ENCODE measurements around the gene KYNU.
"Not testable (repeated sequence)": the region's sequence is repeated elsewhere in the genome, so short reads cannot be mapped to it uniquely, and the experiment has no call there.

KYNU gene

GRCh38 chr2:142901780-142902179, 24.3 kb downstream of the KYNU start:
- H3K27ac ChIP-seq = no peak overlapping the region
- no peaks in the 10 kb centered on the region for H3K4me1 ChIP-seq (ENCODE audit: low read depth, poor library complexity, severe bottlenecking)
- no peaks in the 10 kb centered on the region for H3K36me3 ChIP-seq (ENCODE audit: insufficient read depth)

DNA sequence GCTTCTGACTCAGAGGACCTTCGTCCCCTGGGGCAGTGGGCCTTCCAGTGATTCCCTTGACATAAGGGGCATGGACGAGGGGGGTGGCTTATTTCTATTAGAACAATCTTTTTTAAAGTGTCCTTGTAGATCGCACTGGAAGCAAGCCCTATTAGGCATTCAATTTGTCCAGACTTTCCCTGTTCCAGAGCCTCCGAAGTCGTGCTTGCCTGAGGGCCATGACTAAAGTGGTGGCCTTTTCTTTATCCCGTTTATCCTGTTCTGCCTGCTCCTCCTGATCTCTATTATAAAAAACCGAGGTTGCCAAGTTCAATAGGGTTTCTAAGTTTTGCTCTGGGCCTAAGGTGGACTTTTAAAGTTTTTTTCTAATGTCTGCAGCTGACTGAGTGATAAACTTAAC, 26.3 kb downstream of the KYNU start:
- H3K27me3 ChIP-seq (ENCODE audit: insufficient read depth, low read depth); H3K9ac ChIP-seq; H2AFZ ChIP-seq (ENCODE audit: low read depth); H3K4me2 ChIP-seq; H3K4me3 ChIP-seq (IDR thresholded peaks at IDR 0.05; ENCODE audit: insufficient read depth, low read depth, low read length); H3K4me1 ChIP-seq (ENCODE audit: low read depth, poor library complexity, severe bottlenecking); H3K27ac ChIP-seq; H3K79me2 ChIP-seq (ENCODE audit: insufficient read depth, low read depth); H3K36me3 ChIP-seq (ENCODE audit: insufficient read depth); H4K20me1 ChIP-seq (ENCODE audit: insufficient read depth): not testable (repeated sequence)

More at GRCh38 chr2:142901780-142902179, 24.3 kb downstream of the KYNU start:
- Histone ChIP-seq H3K9ac (no peak overlapping the region), H2AFZ (ENCODE audit: low read depth) (no peak overlapping the region), H3K4me2 (no peak overlapping the region), H3K27me3 (ENCODE audit: insufficient read depth, low read depth) (no peaks in the 10 kb centered on the region), H3K4me3 (IDR thresholded peaks at IDR 0.05; ENCODE audit: insufficient read depth, low read depth, low read length) (no peak overlapping the region), H4K20me1 (ENCODE audit: insufficient read depth) (no peaks in the 10 kb centered on the region), H3K79me2 (ENCODE audit: insufficient read depth, low read depth) (no peaks in the 10 kb centered on the region)
- TF ChIP-seq, protein P1, sequence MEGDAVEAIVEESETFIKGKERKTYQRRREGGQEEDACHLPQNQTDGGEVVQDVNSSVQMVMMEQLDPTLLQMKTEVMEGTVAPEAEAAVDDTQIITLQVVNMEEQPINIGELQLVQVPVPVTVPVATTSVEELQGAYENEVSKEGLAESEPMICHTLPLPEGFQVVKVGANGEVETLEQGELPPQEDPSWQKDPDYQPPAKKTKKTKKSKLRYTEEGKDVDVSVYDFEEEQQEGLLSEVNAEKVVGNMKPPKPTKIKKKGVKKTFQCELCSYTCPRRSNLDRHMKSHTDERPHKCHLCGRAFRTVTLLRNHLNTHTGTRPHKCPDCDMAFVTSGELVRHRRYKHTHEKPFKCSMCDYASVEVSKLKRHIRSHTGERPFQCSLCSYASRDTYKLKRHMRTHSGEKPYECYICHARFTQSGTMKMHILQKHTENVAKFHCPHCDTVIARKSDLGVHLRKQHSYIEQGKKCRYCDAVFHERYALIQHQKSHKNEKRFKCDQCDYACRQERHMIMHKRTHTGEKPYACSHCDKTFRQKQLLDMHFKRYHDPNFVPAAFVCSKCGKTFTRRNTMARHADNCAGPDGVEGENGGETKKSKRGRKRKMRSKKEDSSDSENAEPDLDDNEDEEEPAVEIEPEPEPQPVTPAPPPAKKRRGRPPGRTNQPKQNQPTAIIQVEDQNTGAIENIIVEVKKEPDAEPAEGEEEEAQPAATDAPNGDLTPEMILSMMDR (conservative IDR thresholded peaks at IDR 0.05; ENCODE audit: low read depth, low read length) = no peak

DNA sequence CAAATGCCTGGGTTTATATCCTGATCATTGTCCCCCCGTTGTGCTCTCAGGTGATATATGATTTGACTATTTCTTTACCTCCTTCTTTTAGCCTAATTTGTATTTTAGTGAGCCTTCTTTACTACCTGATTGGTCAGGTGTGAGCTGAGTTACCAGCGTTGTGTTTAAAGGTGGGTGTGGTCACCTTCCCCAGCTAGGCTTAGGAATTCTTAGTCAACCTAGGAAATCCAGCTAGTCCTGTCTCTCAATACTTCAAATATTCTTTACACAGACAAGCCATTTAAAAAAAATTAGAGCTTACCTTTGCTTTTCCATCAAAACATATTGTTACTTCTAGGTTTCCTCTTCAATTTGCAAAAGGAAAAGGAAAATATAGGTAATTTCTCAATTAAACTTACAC, 30.2 kb downstream of the KYNU start:
- TF ChIP-seq, protein P1 (conservative IDR thresholded peaks at IDR 0.05; ENCODE audit: low read depth, low read length) = no peak
- H4K20me1 ChIP-seq (ENCODE audit: insufficient read depth) = no peaks in the 10 kb centered on the region
- no peak overlapping the region for H2AFZ ChIP-seq (ENCODE audit: low read depth)
- H3K4me2 ChIP-seq = no peak overlapping the region
- H3K27me3 ChIP-seq (ENCODE audit: insufficient read depth, low read depth) = no peaks in the 10 kb centered on the region
- H3K36me3 ChIP-seq (ENCODE audit: insufficient read depth) = no peaks in the 10 kb centered on the region
- no peaks in the 10 kb centered on the region for H3K4me1 ChIP-seq (ENCODE audit: low read depth, poor library complexity, severe bottlenecking)
- no peaks in the 10 kb centered on the region for H3K79me2 ChIP-seq (ENCODE audit: insufficient read depth, low read depth)
- H3K9ac ChIP-seq = no peak overlapping the region
- H3K4me3 ChIP-seq (IDR thresholded peaks at IDR 0.05; ENCODE audit: insufficient read depth, low read depth, low read length) = no peak overlapping the region
- no peak overlapping the region for H3K27ac ChIP-seq

GRCh38 chr2:142914507-142915313, 37.2 kb downstream of the KYNU start:
- no peak overlapping the region for H3K4me2 ChIP-seq
- no peak overlapping the region for H2AFZ ChIP-seq (ENCODE audit: low read depth)
- H3K27me3 ChIP-seq (ENCODE audit: insufficient read depth, low read depth) = no peaks in the 10 kb centered on the region
- no peaks in the 10 kb centered on the region for H4K20me1 ChIP-seq (ENCODE audit: insufficient read depth)
- TF ChIP-seq, protein P1 (conservative IDR thresholded peaks at IDR 0.05; ENCODE audit: low read depth, low read length) = no peak
- no peak overlapping the region for H3K4me3 ChIP-seq (IDR thresholded peaks at IDR 0.05; ENCODE audit: insufficient read depth, low read depth, low read length)
- no peaks in the 10 kb centered on the region for H3K4me1 ChIP-seq (ENCODE audit: low read depth, poor library complexity, severe bottlenecking)
- H3K27ac ChIP-seq = no peak overlapping the region
- no peaks in the 10 kb centered on the region for H3K36me3 ChIP-seq (ENCODE audit: insufficient read depth)
- H3K79me2 ChIP-seq (ENCODE audit: insufficient read depth, low read depth) = no peaks in the 10 kb centered on the region
- H3K9ac ChIP-seq = no peak overlapping the region

GRCh38 chr2:142915502-142915901, 38.0 kb downstream of the KYNU start:
- Histone ChIP-seq H3K27me3 (ENCODE audit: insufficient read depth, low read depth) (no peaks in the 10 kb centered on the region), H3K27ac (no peak overlapping the region), H3K79me2 (ENCODE audit: insufficient read depth, low read depth) (no peaks in the 10 kb centered on the region), H3K4me2 (no peak overlapping the region), H2AFZ (ENCODE audit: low read depth) (no peak overlapping the region), H3K36me3 (ENCODE audit: insufficient read depth) (no peaks in the 10 kb centered on the region), H3K4me3 (IDR thresholded peaks at IDR 0.05; ENCODE audit: insufficient read depth, low read depth, low read length) (no peak overlapping the region), H3K4me1 (ENCODE audit: low read depth, poor library complexity, severe bottlenecking) (no peaks in the 10 kb centered on the region), H4K20me1 (ENCODE audit: insufficient read depth) (no peaks in the 10 kb centered on the region), H3K9ac (no peak overlapping the region)
- TF ChIP-seq, protein P1 (conservative IDR thresholded peaks at IDR 0.05; ENCODE audit: low read depth, low read length) = no peak

Measured in KMS-11 (cell line).